ENCODE results near the gene WSB2.

WSB2 gene

DNA sequence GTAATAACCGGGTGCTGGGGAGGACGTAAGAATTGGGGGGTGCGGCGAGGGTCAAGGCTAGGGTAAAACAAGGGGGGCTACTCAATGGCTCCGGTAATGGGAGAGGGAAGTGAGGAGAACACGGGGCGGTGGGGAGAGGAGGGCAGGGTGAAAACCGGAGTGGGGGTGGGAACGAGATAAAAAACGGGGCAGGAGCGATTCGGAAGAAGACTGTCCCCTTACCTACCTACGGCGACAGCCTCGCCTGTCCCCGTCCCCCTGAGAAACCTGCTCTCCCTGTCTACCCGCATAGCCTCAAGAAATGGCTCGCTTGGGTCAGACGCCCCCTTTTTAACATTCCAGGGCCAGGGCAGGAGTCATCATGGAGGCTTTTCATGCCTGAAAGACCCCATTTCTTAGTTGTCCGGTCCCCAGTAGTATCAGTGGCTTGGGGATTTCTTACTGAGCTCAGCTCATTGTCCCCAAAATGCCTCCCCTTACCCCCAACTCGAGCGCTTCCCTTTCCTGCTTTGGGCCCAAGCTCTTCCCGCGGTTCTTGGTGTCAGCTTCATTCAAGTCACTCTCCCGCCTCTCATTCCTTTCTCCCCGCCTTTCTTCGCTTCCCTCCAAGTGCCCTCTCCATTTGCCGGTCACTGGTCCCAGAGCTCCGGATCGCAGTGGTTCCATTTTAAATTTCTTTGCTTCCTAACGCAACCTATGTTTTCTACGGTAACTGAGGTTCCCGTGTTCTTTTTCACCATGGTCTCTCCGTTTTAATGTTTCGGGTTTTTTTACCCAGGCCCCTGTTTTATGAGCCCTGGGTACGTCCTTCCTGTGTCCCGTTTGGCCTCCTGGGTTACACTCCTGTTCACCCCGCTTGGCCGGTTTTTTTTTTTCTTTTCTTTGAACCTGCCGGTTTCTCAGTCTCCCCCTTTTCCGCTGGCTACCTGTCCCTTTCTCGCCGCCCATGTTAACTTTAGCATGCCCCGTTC lies 1.2 kb upstream of the WSB2 start:
- peak in 1 of 5 experiments; percentile 37 for DNase-seq

DNA sequence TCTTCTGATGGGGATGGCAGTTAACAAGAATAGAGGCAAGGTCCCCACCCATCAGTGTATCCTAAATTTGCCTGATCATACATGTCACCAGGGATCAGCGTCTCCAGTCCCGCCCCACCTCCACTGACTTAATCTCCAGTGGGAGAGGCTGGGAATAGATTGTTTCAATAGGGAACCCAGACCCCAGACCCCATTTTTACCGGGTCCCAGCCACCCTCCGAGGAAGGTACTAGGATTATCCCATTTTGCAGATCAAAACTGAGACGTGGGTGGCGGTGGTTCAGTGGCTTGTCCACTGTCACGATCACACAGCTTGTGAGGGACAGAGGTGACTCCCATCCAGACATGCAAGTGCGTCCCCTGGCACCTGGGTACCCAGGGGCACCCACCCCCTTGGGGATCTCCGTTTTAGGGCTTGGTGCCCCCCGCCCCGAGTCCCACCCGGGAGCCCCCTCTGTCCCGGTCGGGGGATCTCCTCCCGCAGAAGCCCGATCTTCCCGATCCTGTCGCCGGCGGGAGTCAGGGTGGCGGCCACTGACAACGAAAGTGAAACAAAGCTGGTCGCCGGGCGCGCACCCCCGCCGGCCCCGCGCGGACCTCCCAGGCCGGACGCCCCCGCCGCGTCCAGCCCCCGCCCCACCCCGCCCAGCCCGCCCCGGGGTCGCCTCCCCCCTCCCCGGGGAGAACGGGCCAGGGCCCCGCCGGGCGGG lies 523 bp downstream of the WSB2 start:
- DNase-seq: peak in 4 of 5 experiments; percentile 9 to 41 (median 20)

DNA sequence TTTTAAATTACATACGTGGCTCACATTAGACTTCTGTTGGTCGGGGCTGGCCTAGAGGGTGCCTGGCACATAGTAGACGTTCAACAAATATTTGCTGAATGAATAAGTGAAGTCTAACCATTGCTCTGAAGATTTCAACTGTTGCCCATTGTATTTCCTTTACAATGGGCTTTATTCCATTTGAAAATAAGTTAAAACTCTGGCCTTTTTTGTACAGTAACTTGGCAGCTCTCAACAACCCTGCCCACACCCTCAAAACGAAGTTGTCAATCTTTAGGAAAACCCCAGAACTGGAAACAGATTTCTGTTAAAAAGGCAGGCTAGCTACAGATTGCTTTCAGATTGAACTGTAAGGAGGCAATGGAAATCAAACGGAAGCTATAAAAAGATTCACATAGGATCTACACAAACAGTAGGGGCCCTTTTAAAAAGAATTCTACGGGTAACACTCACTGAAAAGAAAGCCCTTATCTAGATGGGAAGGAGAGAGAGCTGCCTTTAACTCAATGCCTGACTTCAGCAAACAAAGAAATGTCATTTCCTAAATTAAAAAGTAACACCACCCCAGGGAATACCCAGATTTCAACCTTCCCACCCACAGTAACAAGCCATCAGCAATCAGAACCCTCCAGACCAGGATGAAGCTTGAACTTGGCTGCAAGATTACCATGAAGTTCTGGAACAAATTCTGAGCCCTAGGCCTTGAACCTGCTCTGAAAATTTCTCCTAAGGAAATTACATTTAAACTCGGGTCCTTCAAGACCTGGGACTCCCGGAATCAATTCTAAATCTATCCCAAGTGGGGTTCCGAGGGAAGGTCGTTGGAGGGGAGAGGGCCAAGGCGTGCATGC lies 1.4 kb downstream of the WSB2 start:
- no peak for DNase-seq

DNA sequence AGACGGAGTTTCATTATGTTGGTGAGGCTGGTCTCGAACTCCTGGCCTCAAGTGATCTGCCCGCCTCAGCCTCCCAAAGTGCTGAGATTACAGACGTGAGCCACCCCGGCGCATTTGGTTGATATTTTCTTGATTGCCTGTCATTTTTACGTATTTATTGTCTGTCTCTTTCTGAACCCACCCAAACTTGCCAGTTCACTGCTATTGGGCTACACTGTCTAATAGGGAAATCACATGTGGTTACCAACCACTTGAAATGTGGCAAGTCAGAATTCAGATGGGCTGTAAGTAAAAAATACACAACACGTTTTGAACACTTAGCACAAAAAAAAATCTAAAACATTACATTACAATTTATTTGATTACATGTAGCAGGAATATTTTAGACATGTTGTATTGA lies 2.1 kb downstream of the WSB2 start:
- DNase-seq: peak in 1 of 5 experiments; percentile 34

DNA sequence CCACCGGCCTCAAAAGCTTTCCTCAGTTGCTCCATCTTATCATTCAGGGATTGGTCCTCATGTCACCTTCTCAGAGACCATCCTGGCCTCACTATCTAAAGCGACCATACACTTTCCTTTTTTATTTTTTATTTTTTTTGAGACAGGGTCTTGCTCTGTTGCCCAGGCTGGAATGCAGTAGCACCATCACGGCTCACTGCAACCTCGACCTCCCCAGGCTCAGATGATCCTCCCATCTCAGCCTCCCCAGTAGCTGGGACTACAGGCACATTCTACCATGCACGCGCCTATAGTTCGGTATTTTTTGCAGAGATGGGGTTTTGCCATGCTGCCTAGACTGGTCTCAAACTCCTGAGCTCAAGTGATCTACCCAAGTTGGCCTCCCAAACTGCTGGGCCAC lies 2.8 kb downstream of the WSB2 start:
- no peak for DNase-seq

DNA sequence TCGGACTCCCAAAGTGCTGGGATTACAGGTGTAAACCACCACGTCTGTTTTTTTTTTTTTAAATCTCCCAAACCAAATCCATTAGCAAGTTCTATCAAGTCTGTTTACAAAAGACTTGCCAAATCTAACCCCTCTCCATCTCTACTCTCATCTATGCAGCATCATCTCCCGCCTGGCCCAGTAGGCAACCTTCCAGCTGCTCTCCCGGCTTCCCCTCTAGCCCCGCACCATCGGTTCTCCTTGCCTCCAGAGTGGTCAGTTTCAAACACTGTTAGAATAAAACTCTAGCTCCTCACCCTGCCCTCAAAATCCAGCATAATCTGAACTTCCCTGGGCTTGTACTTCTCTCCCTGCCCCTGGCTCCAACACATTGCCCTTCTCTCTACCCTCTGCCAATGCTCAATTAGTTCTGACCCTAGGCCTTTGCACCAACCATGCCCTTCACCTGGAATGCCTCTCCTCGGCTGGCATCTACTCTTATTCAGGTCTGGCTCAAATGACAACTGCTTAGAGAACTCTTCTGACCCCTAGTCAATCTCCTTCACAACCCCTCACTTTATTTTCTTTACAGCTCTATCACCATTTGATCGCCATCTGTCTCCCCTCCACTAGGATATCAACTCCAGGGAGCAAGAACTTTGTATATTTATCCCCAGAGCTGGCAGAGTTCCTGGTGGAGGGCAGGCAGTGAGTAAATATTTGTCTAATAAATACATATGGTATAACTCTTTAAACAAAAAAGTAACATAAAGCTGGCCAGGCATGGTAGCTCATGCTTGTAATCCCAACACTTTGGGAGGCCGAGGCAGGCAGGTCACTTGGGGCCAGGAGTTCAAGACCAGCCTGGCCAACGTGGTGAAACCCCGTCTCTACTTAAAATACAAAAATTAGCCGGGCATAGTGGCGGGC lies 4.9 kb downstream of the WSB2 start:
- no peak for DNase-seq

DNA sequence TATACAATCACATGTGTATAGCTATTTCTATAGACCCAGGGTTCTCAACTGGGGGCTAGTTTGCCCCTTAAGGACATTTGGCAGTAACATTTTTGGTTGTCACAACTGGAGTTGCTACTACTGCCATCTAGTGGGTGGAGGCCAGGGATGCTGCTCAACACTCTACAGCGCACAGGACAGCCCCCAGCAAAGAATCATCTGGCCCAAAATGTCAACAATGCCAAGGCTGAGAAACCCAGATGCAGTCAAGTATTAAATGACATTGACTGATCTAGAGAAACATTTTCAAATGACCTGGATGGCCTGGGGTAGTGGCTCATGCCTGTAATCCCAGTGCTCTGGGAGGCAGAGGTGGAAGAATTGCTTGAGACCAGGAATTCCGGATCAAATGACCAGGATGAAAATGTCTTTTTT lies 5.8 kb downstream of the WSB2 start:
- peak in 4 of 5 experiments; percentile 49 to 86 (median 56) for DNase-seq

DNA sequence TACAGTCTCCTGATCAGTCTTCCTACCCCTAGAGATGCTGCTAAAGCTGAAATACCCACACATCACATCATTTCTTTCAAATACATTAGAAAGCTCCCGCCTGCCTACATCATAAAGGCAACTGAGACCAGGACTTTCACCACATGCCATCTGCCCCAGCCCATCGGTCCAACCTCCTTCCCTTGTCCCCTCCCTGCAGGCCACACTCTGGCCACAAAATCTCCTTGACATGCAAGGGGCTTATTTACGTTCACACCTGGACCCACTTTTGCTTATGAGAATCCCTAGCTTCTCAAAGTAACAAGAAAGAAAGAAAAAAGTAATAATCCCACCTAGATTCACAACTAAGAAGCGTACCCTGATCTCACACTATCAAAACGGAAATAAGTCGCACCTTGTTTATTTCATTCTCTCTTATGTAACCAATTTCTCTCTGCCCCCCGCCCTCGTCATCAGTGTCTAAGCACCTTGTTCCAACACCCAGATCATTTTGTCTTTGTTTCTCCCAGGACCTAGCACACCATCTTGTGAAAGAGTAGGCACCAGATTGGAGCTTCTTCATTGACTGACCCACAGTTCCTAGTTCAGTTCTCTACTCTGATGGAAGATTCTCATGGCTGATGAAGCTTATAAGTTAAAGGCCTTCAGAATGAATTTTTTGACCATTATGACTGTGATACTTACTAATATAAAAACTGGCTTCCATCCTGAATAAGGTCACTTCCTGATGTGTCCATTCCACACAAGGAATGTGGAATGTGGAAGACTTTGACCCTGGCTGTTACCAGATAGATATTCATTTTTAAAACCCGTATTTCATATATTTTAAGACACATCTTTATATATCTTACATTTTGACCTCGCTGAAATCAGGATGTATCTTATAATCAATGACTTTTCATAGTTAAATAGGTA lies 7.7 kb downstream of the WSB2 start:
- peak in 1 of 5 experiments; percentile 48 for DNase-seq

DNA sequence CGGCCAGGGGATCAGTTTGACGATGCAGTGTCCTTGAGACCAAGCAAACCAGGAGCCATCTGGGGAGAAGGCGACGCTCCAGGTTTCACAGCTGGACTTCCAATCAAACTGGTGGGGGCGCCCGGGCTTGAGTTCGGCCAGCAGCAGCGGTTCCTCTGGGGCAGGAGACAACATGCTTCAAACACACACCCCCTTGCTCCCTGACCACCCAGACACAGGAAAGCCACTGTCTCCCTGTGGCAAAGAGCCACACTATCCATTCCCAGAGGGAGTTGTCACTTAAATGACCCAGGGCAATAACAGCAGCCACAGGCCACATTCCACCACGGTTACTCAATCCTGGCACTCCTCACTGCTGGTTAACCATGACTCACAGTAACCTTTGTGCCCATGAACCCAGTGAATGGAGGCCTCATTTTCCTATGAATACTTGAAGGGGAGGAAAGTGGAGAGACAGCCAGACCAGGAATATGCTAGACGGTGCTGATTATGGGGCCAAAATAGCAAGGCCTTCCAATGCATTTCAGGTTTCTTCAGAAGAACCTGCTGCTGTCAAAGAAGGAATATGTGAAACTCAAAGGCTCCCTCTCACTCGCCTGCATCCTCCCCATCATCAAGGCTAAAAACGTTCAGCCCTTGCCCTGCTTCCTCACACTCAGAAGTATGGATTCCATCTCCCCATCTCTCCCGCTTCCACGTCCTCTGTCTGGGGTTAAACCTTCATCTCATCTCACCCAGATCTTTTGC lies 8.5 kb downstream of the WSB2 start:
- peak in 1 of 5 experiments; percentile 18 for DNase-seq

DNA sequence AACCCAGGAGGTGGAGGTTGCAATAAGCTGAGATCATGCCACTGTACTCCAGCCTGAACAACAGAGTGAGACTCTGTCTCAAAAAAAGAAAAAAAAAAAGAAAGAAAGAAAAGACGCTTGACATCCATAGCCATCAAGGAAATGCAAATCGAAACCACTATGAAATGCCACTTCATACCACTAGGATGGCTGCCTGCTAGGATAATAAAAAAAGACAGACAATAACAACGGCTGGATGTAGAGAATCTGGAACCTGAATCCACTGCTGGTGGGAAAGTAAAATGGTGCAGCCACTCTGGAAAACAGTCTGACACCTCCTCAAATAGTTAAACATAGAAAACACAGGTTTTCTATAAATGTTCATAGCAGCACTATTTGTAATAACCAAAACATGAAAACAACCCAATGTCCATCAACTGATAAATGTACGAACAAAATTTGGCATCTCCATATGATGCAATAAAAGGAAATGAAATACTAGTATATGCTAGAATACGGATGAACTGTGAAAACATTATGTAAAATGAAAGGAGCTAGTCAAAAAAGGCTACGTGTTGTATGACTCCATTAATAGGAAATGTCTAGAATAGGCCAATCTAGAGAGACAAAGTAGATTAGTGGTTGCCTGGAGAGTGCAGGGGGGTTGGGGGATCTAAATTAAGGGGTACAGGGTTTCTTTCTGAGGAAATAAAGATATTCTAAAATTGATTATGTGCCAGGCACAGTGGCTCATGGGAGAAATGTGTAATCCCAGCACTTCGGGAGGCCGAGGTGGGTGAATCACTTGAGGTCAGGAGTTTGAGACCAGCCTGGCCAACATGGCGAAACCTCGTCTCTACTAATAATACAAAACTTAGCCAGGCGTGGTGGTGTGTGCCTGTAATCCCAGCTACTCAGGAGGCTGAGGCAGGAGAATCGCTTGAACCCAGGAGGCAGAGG lies 9.7 kb downstream of the WSB2 start:
- DNase-seq: no peak

DNA sequence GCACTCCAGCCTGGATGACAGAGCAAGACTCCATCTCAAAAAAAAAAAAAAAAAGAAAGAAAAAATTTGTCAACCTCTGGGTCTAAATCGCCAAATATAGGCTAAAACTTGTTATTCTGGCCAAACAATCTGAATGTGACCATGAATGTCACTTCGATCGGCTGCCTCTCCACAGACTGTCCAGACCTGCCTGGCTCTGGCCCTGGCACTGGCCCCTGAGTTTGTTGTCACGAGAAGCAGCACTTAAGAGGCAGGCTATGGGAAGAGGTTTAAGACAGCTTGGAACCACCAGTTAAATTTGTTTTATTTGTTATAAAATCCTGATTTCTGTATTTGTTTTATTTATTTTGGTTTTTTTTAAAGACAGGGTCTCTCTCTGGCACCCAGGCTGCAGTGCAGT lies 14.5 kb downstream of the WSB2 start:
- DNase-seq: no peak

DNA sequence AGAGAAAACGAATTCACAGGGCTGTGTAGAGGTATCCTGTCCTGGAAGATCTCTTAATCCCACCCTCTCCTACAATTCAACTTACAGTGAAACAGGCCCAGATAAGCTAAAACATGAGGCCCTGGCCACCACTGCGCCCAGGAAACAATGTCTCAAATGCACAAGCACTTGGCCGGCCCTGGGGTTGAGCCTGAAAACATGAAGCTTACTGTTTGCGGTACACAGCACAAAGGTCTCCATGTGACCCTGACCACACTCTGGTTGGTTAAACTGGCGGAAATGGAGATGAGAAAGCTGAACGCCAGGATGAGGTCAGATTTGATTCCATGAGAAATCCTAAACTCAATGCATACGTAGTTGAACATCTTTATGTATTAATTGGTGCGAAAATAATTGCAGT lies 16.4 kb downstream of the WSB2 start:
- DNase-seq: no peak

DNA sequence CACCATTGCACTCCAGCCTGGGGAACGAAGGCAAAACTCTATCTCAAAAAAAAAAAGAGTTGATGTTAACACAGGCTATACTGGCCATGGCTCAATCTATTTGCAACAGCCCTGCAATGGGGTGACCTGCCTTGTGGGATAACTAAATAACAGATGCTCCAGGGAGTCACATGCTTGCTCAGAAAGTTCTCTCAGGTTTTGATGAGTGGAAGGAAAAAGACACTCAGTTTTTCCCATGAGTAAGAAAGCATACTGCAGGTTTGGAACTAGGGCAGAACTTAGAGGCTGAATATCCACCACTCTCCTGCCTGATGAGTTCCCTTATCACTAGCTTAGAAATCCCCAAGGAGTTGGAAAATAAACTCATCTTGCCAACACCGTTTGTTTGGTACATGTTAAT lies 16.9 kb downstream of the WSB2 start:
- DNase-seq: no peak

DNA sequence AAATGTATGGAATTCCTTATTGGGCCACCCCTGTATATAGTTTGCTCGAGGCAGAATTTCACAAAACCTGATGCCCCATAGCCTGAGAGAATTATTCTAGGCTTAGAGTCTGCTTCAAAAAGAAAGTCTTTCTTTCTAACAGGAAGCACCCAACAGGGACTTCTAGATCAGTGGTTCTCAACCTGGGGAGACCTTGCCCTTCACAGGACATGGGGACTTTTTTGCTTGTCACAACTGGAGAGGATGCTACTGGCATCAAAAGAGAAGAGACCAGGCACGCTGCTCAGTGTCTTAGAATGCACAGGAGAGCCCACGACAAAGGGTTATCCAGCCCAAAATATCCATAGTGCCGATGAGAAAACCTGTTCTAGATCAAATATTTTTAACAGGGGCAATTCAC lies 18.9 kb downstream of the WSB2 start:
- peak in 1 of 5 experiments; percentile 40 for DNase-seq

DNA sequence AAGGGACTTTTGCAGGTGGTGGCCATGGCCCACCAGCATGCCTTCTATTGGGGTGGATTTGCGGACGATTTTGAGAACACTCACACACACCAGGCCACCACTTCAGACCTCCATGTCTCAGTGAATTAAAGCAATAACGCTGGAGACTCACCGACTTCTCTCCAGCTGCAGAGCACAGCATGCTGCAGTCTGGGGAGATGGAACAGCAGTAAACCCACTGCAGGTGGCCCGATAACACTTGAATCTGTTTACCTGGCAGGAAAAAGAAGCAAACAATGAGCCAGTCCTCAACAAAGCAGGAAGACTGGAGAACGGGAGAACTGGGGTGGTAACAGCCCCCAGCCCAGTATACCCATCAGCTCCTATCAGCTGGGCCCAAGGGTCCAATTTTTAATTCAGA lies 22.8 kb downstream of the WSB2 start:
- no peak for DNase-seq

DNA sequence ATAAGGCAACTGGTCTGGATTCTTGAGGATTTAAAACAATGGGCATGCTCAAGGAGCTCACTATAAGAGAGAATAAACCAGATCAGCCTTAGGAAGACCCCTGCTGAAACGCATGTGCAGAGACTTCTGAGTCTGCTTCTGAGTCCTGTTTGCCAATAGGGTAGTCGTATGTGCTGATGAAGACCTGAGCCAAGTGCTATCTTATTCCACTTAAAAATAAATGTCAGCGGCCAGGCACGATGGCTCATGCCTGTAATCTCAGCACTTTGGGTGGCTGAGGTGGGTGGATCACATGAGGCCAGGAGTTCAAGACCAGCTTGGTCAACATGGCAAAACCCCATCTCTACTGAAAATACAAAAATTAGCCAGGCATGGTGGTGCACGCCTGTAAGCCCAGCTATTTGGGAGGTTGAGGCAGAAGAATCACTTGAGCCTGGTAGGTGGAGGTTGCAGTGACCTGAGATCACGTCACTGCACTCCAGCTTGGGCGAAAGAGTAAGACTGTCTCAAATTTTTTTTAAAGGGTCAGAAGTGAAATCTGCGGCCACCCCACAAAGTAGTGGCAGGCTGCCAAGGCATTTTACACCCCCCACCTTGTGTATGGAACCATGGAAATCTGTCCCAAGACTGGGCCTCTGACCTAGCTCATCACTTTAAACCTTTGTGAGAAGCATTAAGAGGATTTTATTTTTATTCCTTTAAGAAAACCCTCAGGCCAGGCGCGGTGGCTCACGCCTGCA lies 24.1 kb downstream of the WSB2 start:
- no peak for DNase-seq

DNA sequence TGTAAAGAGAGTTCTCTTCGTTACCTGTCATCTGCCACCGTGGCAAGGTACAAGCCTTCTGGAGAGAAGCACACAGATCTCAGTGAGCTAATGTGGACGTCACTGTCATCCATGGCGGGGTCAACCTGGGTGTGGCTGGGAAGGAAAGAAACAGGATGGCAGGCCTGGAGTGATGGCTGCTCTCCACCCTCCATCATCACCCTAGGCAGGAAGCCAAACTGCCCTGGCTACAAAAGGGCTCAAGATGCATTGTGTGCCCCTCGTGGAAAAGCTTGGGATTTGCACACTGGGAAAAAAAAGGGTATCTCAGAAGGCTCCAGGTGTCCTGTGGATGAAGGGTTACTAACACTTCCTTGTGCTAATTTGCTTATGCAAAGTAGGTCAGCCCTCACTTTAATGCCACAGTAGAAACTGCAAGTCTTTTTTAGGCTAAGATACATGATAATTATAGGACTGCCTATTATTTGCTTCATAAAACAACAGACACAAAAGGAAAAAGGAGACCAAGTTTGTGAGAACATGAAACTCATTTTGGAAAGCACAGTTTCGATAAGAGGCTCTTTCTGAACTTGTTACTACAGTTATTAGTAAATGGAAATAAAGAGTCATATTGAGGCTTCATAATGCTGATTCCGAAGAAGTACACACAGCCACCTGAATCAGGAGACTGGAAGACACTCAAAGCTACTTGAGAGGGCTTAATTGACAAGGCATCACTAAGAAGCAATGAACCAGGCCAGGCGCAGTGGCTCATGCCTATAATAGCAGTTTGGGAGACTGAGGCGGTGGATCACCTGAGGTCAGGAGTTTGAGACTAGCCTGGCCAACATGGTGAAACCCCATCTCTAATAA lies 25.6 kb downstream of the WSB2 start:
- DNase-seq: peak in 1 of 5 experiments; percentile 87
